IMR-90 (cell line): Measurements from ENCODE around the gene TMEM237. TPM values are rescaled to one million over a fixed set of nuclear protein-coding genes. Genes with fewer than 3 reads are reported as not detected.

ENCODE experiments used
- ATAC-seq: fragments of 200-7000 bp; cut with Tn5 transposase; 2 replicates; pipeline ENCODE4 v1.9.1; 2020; ENCODE audit warnings: low read depth, mild to moderate bottlenecking, moderate library complexity
- BruUV-seq: library from RNA; stranded (reverse); fragments of 400-500 nt; replicated peaks from 2 replicates; lab custom pipeline; 2021; lab: Mats Ljungman, UMichigan
- CTCF ChIA-PET: fragments of 300-600 bp; formaldehyde crosslinking; extraction: SDS; loops from one replicate; lab custom pipeline; 2021; ENCODE audit warnings: antibody characterized with exemption; lab: Yijun Ruan, JAX
- POLR2A ChIA-PET: fragments of 300-600 bp; sonication (Branson Sonifier 250); formaldehyde crosslinking; loops from one replicate; lab custom pipeline; 2022; ENCODE audit warnings: antibody characterized with exemption; ENCODE audit not compliant: unreplicated experiment; lab: Charles Lee
- DNase-seq: peaks from one replicate; pipeline ENCODE4 v3.0.0; 2013
- H2AFZ ChIP-seq: replicated peaks from 2 replicates; pipeline ENCODE3; 2013; ENCODE audit warnings: low read length, mild to moderate bottlenecking; ENCODE audit not compliant: poor library complexity
- H2AK5ac ChIP-seq: 2 replicates; pipeline ENCODE4 v1.6.1; 2013; ENCODE audit warnings: low read depth, low read length, inconsistent platforms
- H2AK9ac ChIP-seq: replicated peaks from 2 replicates; pipeline ENCODE3; 2013; ENCODE audit warnings: mild to moderate bottlenecking, low read depth, low read length, moderate library complexity; ENCODE audit not compliant: poor library complexity
- H2BK120ac ChIP-seq: 2 replicates; pipeline ENCODE4 v1.6.1; 2013; ENCODE audit warnings: low read depth, low read length, inconsistent platforms
- H2BK15ac ChIP-seq: 3 replicates; pipeline ENCODE4 v1.6.1; 2013; ENCODE audit warnings: low read depth, low read length, inconsistent platforms
- H2BK20ac ChIP-seq: 2 replicates; pipeline ENCODE4 v1.6.1; 2013; ENCODE audit warnings: low read depth, mild to moderate bottlenecking, inconsistent platforms, low read length, moderate library complexity
- H2BK5ac ChIP-seq: 2 replicates; pipeline ENCODE4 v1.6.1; 2013; ENCODE audit warnings: mild to moderate bottlenecking, low read depth, low read length, inconsistent platforms; ENCODE audit not compliant: poor library complexity, severe bottlenecking
- H3K14ac ChIP-seq: replicated peaks from 2 replicates; pipeline ENCODE4 v1.6.1; 2013; ENCODE audit warnings: low read depth, low read length, inconsistent platforms
- H3K18ac ChIP-seq: 2 replicates; pipeline ENCODE4 v1.6.1; 2013; ENCODE audit warnings: low read depth, low read length, control low read depth
- H3K23ac ChIP-seq: 2 replicates; pipeline ENCODE4 v1.6.1; 2013; ENCODE audit warnings: low read depth, low read length, inconsistent platforms
- H3K27ac ChIP-seq: 2 replicates; pipeline ENCODE4 v1.5.1; 2013; ENCODE audit warnings: mild to moderate bottlenecking, control low read depth, low read length; ENCODE audit not compliant: insufficient read depth
- H3K27me3 ChIP-seq: 2 replicates; pipeline ENCODE4 v1.6.1; 2013; ENCODE audit warnings: low read length; ENCODE audit not compliant: control insufficient read depth, insufficient read depth
- H3K36me3 ChIP-seq: 2 replicates; pipeline ENCODE4 v1.6.1; 2013; ENCODE audit warnings: low read length, mixed read lengths; ENCODE audit not compliant: control insufficient read depth, insufficient read depth
- H3K4ac ChIP-seq: 2 replicates; pipeline ENCODE4 v1.6.1; 2013; ENCODE audit warnings: low read depth, low read length, inconsistent platforms
- H3K4me1 ChIP-seq: 2 replicates; pipeline ENCODE4 v1.6.1; 2013; ENCODE audit warnings: low read length, mixed read lengths; ENCODE audit not compliant: control insufficient read depth, insufficient read depth
- H3K4me2 ChIP-seq: 2 replicates; pipeline ENCODE4 v1.6.1; 2013; ENCODE audit warnings: low read depth, mild to moderate bottlenecking, control low read depth, low read length, moderate library complexity
- H3K4me3 ChIP-seq: 2 replicates; pipeline ENCODE4 v1.5.1; 2013; ENCODE audit warnings: low read depth, mild to moderate bottlenecking, control low read depth, low read length, moderate library complexity; ENCODE audit not compliant: insufficient read depth
- H3K56ac ChIP-seq: 2 replicates; pipeline ENCODE4 v1.6.1; 2013; ENCODE audit warnings: low read length, inconsistent platforms; ENCODE audit not compliant: insufficient read depth; ENCODE audit errors: extremely low read depth
- H3K79me1 ChIP-seq, 2 experiments: 2 replicates each; pipeline ENCODE4 v1.6.1; 2013; ENCODE audit warnings: low read length in 2 of 2, inconsistent platforms in 1 of 2, low read depth in 1 of 2
- H3K9ac ChIP-seq: 2 replicates; pipeline ENCODE4 v1.6.1; 2013; ENCODE audit warnings: low read depth, low read length, control low read depth
- H3K9me1 ChIP-seq: 2 replicates; pipeline ENCODE4 v1.6.1; 2013; ENCODE audit warnings: low read length, inconsistent platforms; ENCODE audit not compliant: insufficient read depth
- H3K9me3 ChIP-seq: 2 replicates; pipeline ENCODE4 v1.6.1; 2013; ENCODE audit warnings: low read length; ENCODE audit not compliant: control insufficient read depth, insufficient read depth
- H4K20me1 ChIP-seq: 2 replicates; pipeline ENCODE4 v1.6.1; 2013; ENCODE audit warnings: low read length, inconsistent platforms; ENCODE audit not compliant: insufficient read depth
- H4K5ac ChIP-seq: 2 replicates; pipeline ENCODE4 v1.6.1; 2013; ENCODE audit warnings: mild to moderate bottlenecking, low read depth, low read length, control low read depth
- H4K8ac ChIP-seq, 2 experiments: 2 replicates each; pipeline ENCODE4 v1.6.1; 2013; ENCODE audit warnings: low read depth in 2 of 2, low read length in 2 of 2, control low read depth in 1 of 2, inconsistent platforms in 1 of 2
- H4K91ac ChIP-seq: 2 replicates; pipeline ENCODE4 v1.6.1; 2013; ENCODE audit warnings: low read depth, low read length, inconsistent platforms; ENCODE audit not compliant: insufficient read depth
- CHD1 ChIP-seq: IDR thresholded peaks from 2 replicates; pipeline ENCODE4 v1.6.1; 2012; ENCODE audit warnings: low read depth, low read length, improper control_type of control experiment
- CTCF ChIP-seq: conservative IDR thresholded peaks from 2 replicates; pipeline ENCODE4 v1.5.1; 2012; ENCODE audit warnings: mild to moderate bottlenecking, low read depth, low read length, improper control_type of control experiment
- MAFK ChIP-seq: IDR thresholded peaks from 2 replicates; pipeline ENCODE4 v1.6.1; 2012; ENCODE audit warnings: low read depth, low read length, improper control_type of control experiment
- NFE2L2 ChIP-seq: fragments of 150-350 bp; IDR thresholded peaks from 2 replicates; pipeline ENCODE4 v1.6.1; 2016; ENCODE audit warnings: low read depth, mild to moderate bottlenecking, low read length
- POLR2A ChIP-seq: IDR thresholded peaks from 2 replicates; pipeline ENCODE4 v1.6.1; 2012; ENCODE audit warnings: mild to moderate bottlenecking, low read depth, low read length
- SMC3 ChIP-seq: fragments of 150-350 bp; IDR thresholded peaks from 2 replicates; pipeline ENCODE4 v1.6.1; 2016; ENCODE audit warnings: low read depth, mild to moderate bottlenecking, antibody characterized with exemption, low read length, moderate library complexity
- WGBS, 2 experiments: methylation state at CpG; one replicate each; pipeline versions ENCODE4 v1.1.5 to v1.1.7; 2013; ENCODE audit warnings: missing lambda C conversion rate in 2 of 2; ENCODE audit not compliant: insufficient read length in 1 of 2; ENCODE audit errors: extremely low coverage in 2 of 2; 5-methylcytosine and 5-hydroxymethylcytosine counted together
- dilution Hi-C: fragments of 300-500 bp; cut with HindIII; formaldehyde crosslinking; loops from one replicate; pipeline ENCODE4 v1.14.3; 2018; ENCODE audit warnings: low sequenced_read_pairs; ENCODE audit not compliant: unreplicated experiment
- in situ Hi-C: fragments of 300-500 bp; cut with MboI; formaldehyde crosslinking; loops from 3 replicates; pipeline ENCODE4 v1.14.3; 2019; ENCODE audit warnings: low sequenced_read_pairs, inconsistent platforms, mixed read lengths
- intact Hi-C: fragments of 100-400 bp; cut with micrococcal nuclease; formaldehyde crosslinking; loops from 2 replicates; pipeline ENCODE4 v1.10.0; 2022
- polyA plus RNA-seq, 3 experiments: library from polyadenylated mRNA; depleted of rRNA; stranded (reverse); fragments of >200 nt; gene quantifications; 2 replicates each; pipeline ENCODE4 v1.2.3, GENCODE V29; 2012; ENCODE audit warnings: low replicate concordance in 1 of 3
- total RNA-seq: library from RNA; depleted of rRNA; stranded (reverse); fragments of >200 nt; gene quantifications from 2 replicates; pipeline ENCODE4 v1.2.3, GENCODE V29; 2012

Gene TMEM237
- total and polyA plus RNA-seq, 2 of the 4 experiments (the other 2 are of a cell fraction) = 29.4 to 58.8 TPM

- DNase-seq = no peak
- Histone ChIP-seq H2BK5ac (no peak overlapping the region), H3K27me3 (no peaks in the 10 kb centered on the region), H3K36me3 (no peaks in the 10 kb centered on the region), H3K9me3 (no peaks in the 10 kb centered on the region), H2BK15ac (0 out of 3 replicates have a peak overlapping the region, but pooled peaks have one; percentile 37), H3K9ac (no peak overlapping the region), H4K91ac (peak overlapping the region; percentile 14; the same call in 1 of the 2 replicates), H3K4me1 (peaks cover 6% of the 10 kb centered on the region), H3K27ac (no peak overlapping the region), H3K23ac (peak overlapping the region; percentile 18; the same call in 1 of the 2 replicates), H2AFZ (peak overlapping the region; percentile 45), H3K56ac (no peak overlapping the region), H3K4me3 (no peak overlapping the region), H4K20me1 (no peaks in the 10 kb centered on the region), H4K8ac (peak overlapping the region; percentile 18 to 34; a peak in 3 of 4 replicates), H3K14ac (peak overlapping the region; percentile 2), H4K5ac (peak overlapping the region; percentile 92), H2AK9ac (no peak overlapping the region), H3K79me1 (0 out of 4 replicates have a peak, but pooled peaks cover 0 to 2% of the 10 kb centered on the region in 2 experiments), H3K9me1 (peaks cover 14% of the 10 kb centered on the region), H3K18ac (peak overlapping the region; percentile 76), H3K4me2 (no peak overlapping the region), H2BK120ac (peak overlapping the region; percentile 4), H3K4ac (peak overlapping the region; percentile 2), H2BK20ac (peak overlapping the region; percentile 23), H2AK5ac (peak overlapping the region; percentile 59; the same call in 1 of the 2 replicates)
- in situ Hi-C loops = no loop called here
- 60% methylated on average over 1 of the region's 5 CpGs; no CpG with 5 or more reads in 1 of the 2 experiments for WGBS, 2 experiments
- dilution Hi-C loops = no loop called here
- intact Hi-C loops = no loop called here
- ChIA-PET POLR2A (no interaction called here), CTCF (no interaction called here)
- no peak; the same call in 1 of the 2 replicates for ATAC-seq
- TF ChIP-seq CTCF (no peak), POLR2A (no peak), NFE2L2 (no peak), CHD1 (no peak), MAFK (no peak), SMC3 (no peak)
- no TSS peak for BruUV-seq
Measured at GRCh38 chr2:201660293-201660895, 17.1 kb upstream of the TMEM237 start.
